ENCODE measurements around the gene LRMDA. TPM values are rescaled to one million over a fixed set of nuclear protein-coding genes. Genes with fewer than 3 reads are reported as not detected.

LRMDA gene
- total RNA-seq, 4 donors from 2014 or later, result 9.8 to 18.6 (median 15.8) TPM

DNA sequence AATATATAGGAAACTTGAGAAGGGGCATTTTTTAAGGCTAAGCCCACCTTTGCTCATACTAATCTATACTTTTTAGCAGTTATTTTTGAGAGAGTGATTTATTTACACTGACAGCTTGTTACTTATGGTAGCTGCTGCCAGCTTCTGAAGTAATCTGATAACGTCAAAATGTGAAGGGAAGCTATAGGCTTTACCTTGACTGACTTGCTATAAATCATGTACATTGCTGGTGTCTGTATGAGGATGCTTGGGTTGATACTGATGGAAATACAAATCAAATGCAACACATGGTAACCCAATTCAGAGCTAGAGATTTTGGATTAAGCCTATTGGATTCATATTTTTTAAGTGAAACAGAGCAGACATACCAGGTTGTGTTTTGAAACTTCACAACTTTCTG is 299.4 kb downstream of the LRMDA start:
- no peak for DNase-seq (ENCODE audit: low spot score in 2 of 2)
- H3K36me3 ChIP-seq, result no peaks in the 10 kb centered on the region
- no peaks in the 10 kb centered on the region for H3K27me3 ChIP-seq
- WGBS, 2 donors, result 83 to 89% methylated on average over 1 of the region's 1 CpG
- no peak overlapping the region for H3K27ac ChIP-seq
- no peak for TF ChIP-seq POLR2A (IDR thresholded peaks at IDR 0.05)
- TF ChIP-seq, protein P1, sequence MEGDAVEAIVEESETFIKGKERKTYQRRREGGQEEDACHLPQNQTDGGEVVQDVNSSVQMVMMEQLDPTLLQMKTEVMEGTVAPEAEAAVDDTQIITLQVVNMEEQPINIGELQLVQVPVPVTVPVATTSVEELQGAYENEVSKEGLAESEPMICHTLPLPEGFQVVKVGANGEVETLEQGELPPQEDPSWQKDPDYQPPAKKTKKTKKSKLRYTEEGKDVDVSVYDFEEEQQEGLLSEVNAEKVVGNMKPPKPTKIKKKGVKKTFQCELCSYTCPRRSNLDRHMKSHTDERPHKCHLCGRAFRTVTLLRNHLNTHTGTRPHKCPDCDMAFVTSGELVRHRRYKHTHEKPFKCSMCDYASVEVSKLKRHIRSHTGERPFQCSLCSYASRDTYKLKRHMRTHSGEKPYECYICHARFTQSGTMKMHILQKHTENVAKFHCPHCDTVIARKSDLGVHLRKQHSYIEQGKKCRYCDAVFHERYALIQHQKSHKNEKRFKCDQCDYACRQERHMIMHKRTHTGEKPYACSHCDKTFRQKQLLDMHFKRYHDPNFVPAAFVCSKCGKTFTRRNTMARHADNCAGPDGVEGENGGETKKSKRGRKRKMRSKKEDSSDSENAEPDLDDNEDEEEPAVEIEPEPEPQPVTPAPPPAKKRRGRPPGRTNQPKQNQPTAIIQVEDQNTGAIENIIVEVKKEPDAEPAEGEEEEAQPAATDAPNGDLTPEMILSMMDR (IDR thresholded peaks at IDR 0.05), result no peak
- no peak for TF ChIP-seq EP300 (IDR thresholded peaks at IDR 0.05)
- no peak overlapping the region for H3K4me3 ChIP-seq
- H3K4me1 ChIP-seq, result peaks cover 0 to 7% (median 0%) of the 10 kb centered on the region in 4 donors
- H3K9me3 ChIP-seq, result no peaks in the 10 kb centered on the region

DNA sequence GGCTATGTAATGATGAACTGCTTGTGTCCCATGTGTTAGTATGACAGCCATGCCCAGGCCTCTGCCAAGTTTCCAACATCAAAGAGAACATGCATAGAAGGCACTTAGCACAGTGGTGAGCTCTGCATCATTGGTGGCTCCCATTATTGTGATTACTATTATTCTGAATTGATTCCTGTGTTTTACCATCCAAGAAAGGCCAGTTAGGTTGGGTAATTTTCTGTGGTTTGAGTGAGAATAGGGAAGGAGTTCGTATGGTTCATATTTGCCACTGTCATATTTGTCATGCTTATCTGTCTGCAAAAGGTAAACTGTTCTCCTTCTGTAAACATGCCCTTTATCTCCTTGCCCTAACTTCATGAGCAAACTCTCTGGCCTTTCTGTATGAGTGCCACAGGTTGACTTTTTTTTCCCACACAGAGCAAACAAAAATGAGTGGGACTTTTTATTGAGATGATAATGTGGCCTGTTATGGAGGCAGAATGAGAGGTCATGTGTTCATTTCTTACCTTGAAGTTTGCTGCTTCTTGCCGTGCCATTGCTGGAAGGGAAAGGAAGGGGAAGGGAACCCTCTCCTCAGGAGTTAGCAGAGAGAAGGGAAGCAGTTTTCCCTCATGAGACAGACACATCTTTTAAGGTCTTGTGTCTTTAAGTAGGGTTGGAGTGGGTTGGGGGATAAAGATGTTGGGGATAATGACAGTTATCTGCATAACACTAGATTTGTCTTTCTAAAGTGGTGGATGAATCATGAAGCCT is 301.9 kb downstream of the LRMDA start:
- Histone ChIP-seq H3K9me3 (no peaks in the 10 kb centered on the region), H3K27ac (no peak overlapping the region), H3K4me1 (no peaks in the 10 kb centered on the region), H3K36me3 (no peaks in the 10 kb centered on the region), H3K27me3 (no peaks in the 10 kb centered on the region), H3K4me3 (no peak overlapping the region)
- no peak for DNase-seq (ENCODE audit: low spot score in 2 of 2)
- WGBS, 2 donors, result 88 to 94% methylated on average over 2 of the region's 2 CpGs
- no peak for TF ChIP-seq POLR2A (IDR thresholded peaks at IDR 0.05)
- no peak for TF ChIP-seq EP300 (IDR thresholded peaks at IDR 0.05)
- TF ChIP-seq, protein P1 (IDR thresholded peaks at IDR 0.05), result no peak

DNA sequence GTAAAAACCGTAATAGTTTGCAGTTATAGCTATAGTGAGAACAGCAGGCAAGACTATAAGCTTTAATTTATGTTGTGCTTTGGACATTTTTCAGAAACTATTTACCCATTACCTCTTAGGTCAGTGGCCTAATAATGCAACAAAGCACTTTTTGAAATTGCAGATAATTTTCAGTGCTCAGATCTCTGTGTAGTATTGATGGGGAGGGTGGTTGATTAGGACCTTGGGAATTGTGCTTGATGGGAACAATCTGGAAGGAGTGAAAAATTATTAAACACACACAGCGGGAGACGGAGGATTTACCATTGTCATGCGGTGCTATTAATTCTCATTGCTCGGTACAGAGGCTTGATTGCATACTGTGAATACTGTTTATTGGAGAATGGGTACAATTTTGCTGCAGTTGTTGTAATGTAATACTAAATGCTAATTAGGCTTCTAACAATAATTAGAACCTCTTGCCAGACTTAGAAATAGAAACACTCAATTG is 304.8 kb downstream of the LRMDA start:
- Histone ChIP-seq H3K27ac (no peak overlapping the region), H3K4me3 (no peak overlapping the region), H3K4me1 (no peaks in the 10 kb centered on the region), H3K27me3 (no peaks in the 10 kb centered on the region), H3K36me3 (peaks cover 0 to 4% (median 0%) of the 10 kb centered on the region in 3 donors), H3K9me3 (peaks cover 0 to 5% (median 0%) of the 10 kb centered on the region in 4 donors)
- TF ChIP-seq, protein P1 (IDR thresholded peaks at IDR 0.05), result no peak
- no peak for TF ChIP-seq POLR2A (IDR thresholded peaks at IDR 0.05)
- no peak for TF ChIP-seq EP300 (IDR thresholded peaks at IDR 0.05)
- DNase-seq (ENCODE audit: low spot score in 2 of 2), result no peak
- 61 to 85% methylated on average over 5 of the region's 5 CpGs for WGBS, 2 donors

DNA sequence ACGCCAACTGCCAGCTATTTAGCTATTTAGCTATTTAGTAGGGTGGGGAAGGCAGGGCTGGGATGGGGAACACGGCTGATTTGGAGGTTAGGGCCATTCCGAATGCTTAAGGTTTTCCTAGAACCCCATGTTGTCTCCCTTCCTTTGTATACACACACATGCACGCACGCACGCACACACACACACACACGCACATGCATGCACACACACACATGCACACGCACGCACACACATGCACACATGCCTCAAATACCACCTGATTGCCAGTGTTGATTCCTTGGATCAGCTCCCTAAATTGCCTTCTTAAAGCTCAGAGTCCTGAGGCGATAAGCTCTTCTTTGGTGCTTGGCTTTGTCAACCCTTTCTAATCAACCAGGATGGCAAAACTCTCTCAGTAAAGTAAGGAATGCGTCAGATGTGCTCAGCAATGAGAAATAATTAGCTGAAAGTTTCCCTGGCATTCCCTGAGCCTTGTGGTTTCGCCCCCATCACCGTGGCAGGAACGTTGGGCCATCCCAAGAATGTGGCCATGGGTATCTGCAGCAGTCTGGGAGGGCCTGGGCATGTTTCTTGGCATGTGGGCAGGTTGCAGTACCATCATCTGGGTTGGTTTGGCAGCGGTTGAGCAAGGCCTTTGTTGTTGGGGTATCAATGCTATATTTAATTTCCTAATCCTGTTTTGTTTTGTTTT is 305.6 kb downstream of the LRMDA start:
- TF ChIP-seq POLR2A (IDR thresholded peaks at IDR 0.05) (no peak), EP300 (IDR thresholded peaks at IDR 0.05) (no peak)
- TF ChIP-seq, protein P1 (IDR thresholded peaks at IDR 0.05), result no peak
- Histone ChIP-seq H3K4me3 (no peak overlapping the region), H3K27ac (no peak overlapping the region), H3K4me1 (no peaks in the 10 kb centered on the region), H3K27me3 (no peaks in the 10 kb centered on the region), H3K36me3 (peaks cover 0 to 4% (median 0%) of the 10 kb centered on the region in 3 donors), H3K9me3 (peaks cover 0 to 6% (median 0%) of the 10 kb centered on the region in 4 donors)
- 92 to 96% methylated on average over 15 of the region's 15 CpGs for WGBS, 2 donors
- DNase-seq (ENCODE audit: low spot score in 2 of 2), result no peak

DNA sequence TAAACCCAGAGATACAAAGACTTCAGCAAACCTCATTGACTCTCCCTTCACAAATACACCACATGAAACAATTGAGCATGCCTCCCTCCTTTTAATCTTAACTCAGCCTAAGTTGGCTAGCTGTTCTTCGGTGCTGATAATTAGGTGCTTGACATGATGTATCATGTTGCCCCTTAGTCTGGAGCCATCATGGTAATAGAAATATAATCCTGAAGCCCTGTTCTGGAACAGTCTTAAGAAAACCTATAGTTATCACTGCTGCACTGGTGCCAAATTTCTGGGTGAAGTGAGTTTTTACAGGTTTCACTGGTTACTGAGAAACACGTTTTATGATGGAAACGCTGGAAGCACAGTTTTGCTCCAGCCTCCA is 306.1 kb downstream of the LRMDA start:
- Histone ChIP-seq H3K9me3 (peaks cover 0 to 6% (median 0%) of the 10 kb centered on the region in 4 donors), H3K27ac (no peak overlapping the region), H3K4me1 (no peaks in the 10 kb centered on the region), H3K36me3 (peaks cover 0 to 4% (median 0%) of the 10 kb centered on the region in 3 donors), H3K27me3 (no peaks in the 10 kb centered on the region), H3K4me3 (no peak overlapping the region)
- TF ChIP-seq, protein P1 (IDR thresholded peaks at IDR 0.05), result no peak
- no peak for TF ChIP-seq POLR2A (IDR thresholded peaks at IDR 0.05)
- TF ChIP-seq EP300 (IDR thresholded peaks at IDR 0.05), result no peak
- DNase-seq (ENCODE audit: low spot score in 2 of 2), result no peak
- WGBS, 2 donors, result 84 to 94% methylated on average over 3 of the region's 3 CpGs

Measured in tibial nerve (tissue), 4 donors.